ENCODE data around the gene WASL. TPM values are rescaled to one million over a fixed set of nuclear protein-coding genes. Genes with fewer than 3 reads are reported as not detected.
"Not testable (repeated sequence)": the region's sequence is repeated elsewhere in the genome, so short reads cannot be mapped to it uniquely, and the experiment has no call there.

WASL gene
- total RNA-seq, 1 donor from 2014 or later, result 36.0 TPM

DNA sequence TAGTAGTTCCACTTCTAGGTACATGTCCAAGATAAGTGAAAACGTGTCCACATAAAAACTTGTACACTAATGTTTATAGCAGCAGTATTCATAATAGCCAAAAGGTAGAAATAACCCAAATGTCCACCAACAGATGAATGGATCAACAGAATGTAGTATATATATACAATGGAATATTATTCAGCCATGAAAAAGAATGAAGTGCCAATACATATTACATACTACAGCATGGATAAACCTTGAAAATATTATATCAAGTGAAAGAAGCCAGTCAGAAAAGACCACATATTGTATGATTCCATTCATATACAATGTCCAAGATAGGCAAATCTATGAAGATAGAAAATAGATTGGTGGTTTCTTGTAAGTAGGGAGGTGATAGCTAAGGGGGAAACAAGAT, 47.8 kb upstream of the WASL start:
- Histone ChIP-seq H3K4me2 (ENCODE audit: low read length) (no peak overlapping the region), H3K4me1 (ENCODE audit: insufficient read depth, low read length) (no peaks in the 10 kb centered on the region), H3K9ac (ENCODE audit: low read length) (no peak overlapping the region), H3K36me3 (ENCODE audit: insufficient read depth, low read length) (no peaks in the 10 kb centered on the region), H4K20me1 (ENCODE audit: insufficient read depth, low read length) (no peaks in the 10 kb centered on the region), H2AFZ (ENCODE audit: low read depth, low read length) (no peak overlapping the region), H3K79me2 (ENCODE audit: insufficient read depth, low read length) (no peaks in the 10 kb centered on the region), H3K4me3 (ENCODE audit: insufficient read depth, low read depth, low read length) (no peak overlapping the region), H3K27ac (ENCODE audit: low read depth, low read length) (no peak overlapping the region), H3K9me3 (ENCODE audit: insufficient read depth, low read depth, low read length) (no peaks in the 10 kb centered on the region), H3K27me3 (ENCODE audit: insufficient read depth, low read length) (no peaks in the 10 kb centered on the region)
- Mint-ChIP-seq H3K9me3 (ENCODE audit: unreplicated experiment) (peaks cover 2% of the 10 kb centered on the region), H3K27ac (ENCODE audit: unreplicated experiment) (no peak overlapping the region), H3K4me3 (ENCODE audit: unreplicated experiment) (no peak overlapping the region), H3K4me1 (ENCODE audit: low read depth, unreplicated experiment) (peaks cover 5% of the 10 kb centered on the region), H3K36me3 (ENCODE audit: low read depth, unreplicated experiment) (no peaks in the 10 kb centered on the region), H3K27me3 (ENCODE audit: low read depth, unreplicated experiment) (no peaks in the 10 kb centered on the region)
- DNase-seq (ENCODE audit: low read depth) (no peak), FAIRE-seq (no peak)
- no peak for TF ChIP-seq EZH2 (IDR thresholded peaks at IDR 0.05; ENCODE audit: insufficient read depth, low read length)
- TF ChIP-seq, protein P1, sequence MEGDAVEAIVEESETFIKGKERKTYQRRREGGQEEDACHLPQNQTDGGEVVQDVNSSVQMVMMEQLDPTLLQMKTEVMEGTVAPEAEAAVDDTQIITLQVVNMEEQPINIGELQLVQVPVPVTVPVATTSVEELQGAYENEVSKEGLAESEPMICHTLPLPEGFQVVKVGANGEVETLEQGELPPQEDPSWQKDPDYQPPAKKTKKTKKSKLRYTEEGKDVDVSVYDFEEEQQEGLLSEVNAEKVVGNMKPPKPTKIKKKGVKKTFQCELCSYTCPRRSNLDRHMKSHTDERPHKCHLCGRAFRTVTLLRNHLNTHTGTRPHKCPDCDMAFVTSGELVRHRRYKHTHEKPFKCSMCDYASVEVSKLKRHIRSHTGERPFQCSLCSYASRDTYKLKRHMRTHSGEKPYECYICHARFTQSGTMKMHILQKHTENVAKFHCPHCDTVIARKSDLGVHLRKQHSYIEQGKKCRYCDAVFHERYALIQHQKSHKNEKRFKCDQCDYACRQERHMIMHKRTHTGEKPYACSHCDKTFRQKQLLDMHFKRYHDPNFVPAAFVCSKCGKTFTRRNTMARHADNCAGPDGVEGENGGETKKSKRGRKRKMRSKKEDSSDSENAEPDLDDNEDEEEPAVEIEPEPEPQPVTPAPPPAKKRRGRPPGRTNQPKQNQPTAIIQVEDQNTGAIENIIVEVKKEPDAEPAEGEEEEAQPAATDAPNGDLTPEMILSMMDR (IDR thresholded peaks at IDR 0.05; ENCODE audit: insufficient read depth, low read depth, low read length), result no peak

DNA sequence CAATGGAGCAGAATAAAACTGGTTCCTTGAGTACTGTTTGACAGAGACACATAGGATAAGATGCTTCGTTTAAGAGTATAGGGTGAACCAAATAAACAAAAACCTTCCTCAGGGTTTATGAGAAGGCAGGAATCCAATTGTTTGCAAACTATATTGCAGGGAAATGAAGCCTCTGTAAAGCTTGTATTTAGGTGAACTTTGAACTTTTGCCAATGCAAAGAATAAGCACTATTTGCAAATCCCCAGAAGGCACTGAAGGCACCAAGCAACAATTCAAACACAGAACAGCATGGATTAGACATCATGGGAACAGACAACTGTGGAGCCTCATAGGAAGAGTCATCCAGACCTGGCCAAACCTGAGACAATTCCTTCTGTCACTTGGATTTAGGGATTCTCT, 47.1 kb upstream of the WASL start:
- Histone ChIP-seq H3K4me3 (ENCODE audit: insufficient read depth, low read depth, low read length) (no peak overlapping the region), H3K36me3 (ENCODE audit: insufficient read depth, low read length) (no peaks in the 10 kb centered on the region), H3K27me3 (ENCODE audit: insufficient read depth, low read length) (no peaks in the 10 kb centered on the region), H4K20me1 (ENCODE audit: insufficient read depth, low read length) (no peaks in the 10 kb centered on the region), H3K27ac (ENCODE audit: low read depth, low read length) (no peak overlapping the region), H3K4me2 (ENCODE audit: low read length) (no peak overlapping the region), H3K4me1 (ENCODE audit: insufficient read depth, low read length) (no peaks in the 10 kb centered on the region), H3K79me2 (ENCODE audit: insufficient read depth, low read length) (no peaks in the 10 kb centered on the region), H3K9me3 (ENCODE audit: insufficient read depth, low read depth, low read length) (no peaks in the 10 kb centered on the region), H3K9ac (ENCODE audit: low read length) (no peak overlapping the region), H2AFZ (ENCODE audit: low read depth, low read length) (no peak overlapping the region)
- TF ChIP-seq, protein P1 (IDR thresholded peaks at IDR 0.05; ENCODE audit: insufficient read depth, low read depth, low read length), result no peak
- no peak for TF ChIP-seq EZH2 (IDR thresholded peaks at IDR 0.05; ENCODE audit: insufficient read depth, low read length)
- no peaks in the 10 kb centered on the region for H3K36me3 Mint-ChIP-seq (ENCODE audit: low read depth, unreplicated experiment)
- peaks cover 2% of the 10 kb centered on the region for H3K9me3 Mint-ChIP-seq (ENCODE audit: unreplicated experiment)
- no peak overlapping the region for H3K4me3 Mint-ChIP-seq (ENCODE audit: unreplicated experiment)
- FAIRE-seq, result no peak
- peaks cover 5% of the 10 kb centered on the region for H3K4me1 Mint-ChIP-seq (ENCODE audit: low read depth, unreplicated experiment)
- H3K27me3 Mint-ChIP-seq (ENCODE audit: low read depth, unreplicated experiment), result no peaks in the 10 kb centered on the region
- DNase-seq (ENCODE audit: low read depth), result no peak
- H3K27ac Mint-ChIP-seq (ENCODE audit: unreplicated experiment), result no peak overlapping the region

DNA sequence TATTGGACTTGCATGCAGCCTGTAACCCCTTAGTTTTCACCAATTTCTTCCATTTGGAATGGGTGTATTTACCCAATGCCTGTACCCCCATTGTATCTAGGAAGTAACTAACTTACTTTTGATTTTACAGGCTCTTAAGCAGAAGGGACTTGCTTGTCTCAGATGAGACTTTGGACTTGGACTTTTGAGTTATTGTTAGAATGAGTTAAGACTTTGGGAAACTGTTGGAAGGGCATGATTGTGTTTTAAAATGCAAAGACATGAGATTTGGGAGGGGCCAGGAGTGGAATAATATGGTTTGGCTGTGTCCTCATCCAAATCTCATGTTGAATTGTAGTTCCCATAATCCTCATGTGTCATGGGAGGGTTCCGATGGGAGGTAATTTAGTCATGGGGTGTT, 46.3 kb upstream of the WASL start:
- not testable (repeated sequence) for H3K4me3 ChIP-seq (ENCODE audit: insufficient read depth, low read depth, low read length); H3K27me3 Mint-ChIP-seq (ENCODE audit: low read depth, unreplicated experiment); H3K27me3 ChIP-seq (ENCODE audit: insufficient read depth, low read length); H3K4me2 ChIP-seq (ENCODE audit: low read length); H3K36me3 Mint-ChIP-seq (ENCODE audit: low read depth, unreplicated experiment); H3K27ac Mint-ChIP-seq (ENCODE audit: unreplicated experiment); H4K20me1 ChIP-seq (ENCODE audit: insufficient read depth, low read length); H3K4me3 Mint-ChIP-seq (ENCODE audit: unreplicated experiment); H3K4me1 ChIP-seq (ENCODE audit: insufficient read depth, low read length); DNase-seq (ENCODE audit: low read depth); H3K9me3 ChIP-seq (ENCODE audit: insufficient read depth, low read depth, low read length); H3K9me3 Mint-ChIP-seq (ENCODE audit: unreplicated experiment); H3K79me2 ChIP-seq (ENCODE audit: insufficient read depth, low read length); H3K9ac ChIP-seq (ENCODE audit: low read length); H3K4me1 Mint-ChIP-seq (ENCODE audit: low read depth, unreplicated experiment); H2AFZ ChIP-seq (ENCODE audit: low read depth, low read length); H3K36me3 ChIP-seq (ENCODE audit: insufficient read depth, low read length); H3K27ac ChIP-seq (ENCODE audit: low read depth, low read length); FAIRE-seq

Data from astrocyte (in vitro differentiated cells and primary cell).